ENCODE results near the gene MEF2B.

Gene MEF2B

DNA sequence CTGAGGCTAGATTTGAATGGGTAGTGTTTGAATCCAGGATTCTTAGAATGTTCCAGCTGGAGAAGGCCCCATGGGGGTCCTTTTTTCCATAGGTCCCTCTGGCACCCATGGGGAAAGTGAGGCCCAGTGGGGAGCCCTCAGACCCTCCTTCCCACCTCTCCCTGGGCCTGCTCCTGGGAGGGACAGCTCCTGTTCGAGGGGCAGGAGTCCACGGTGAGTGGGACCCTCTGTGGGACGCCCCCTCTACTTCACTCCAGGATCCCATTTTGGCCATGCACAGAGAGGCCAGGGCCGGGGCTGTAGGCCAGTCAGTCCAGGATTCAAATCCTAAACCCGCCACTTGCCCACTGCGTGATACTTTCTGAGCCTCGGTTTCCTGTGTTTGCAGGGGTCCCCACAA is 7.6 kb downstream of the MEF2B start:
- no peak overlapping the region for H2AFZ ChIP-seq (ENCODE audit: low read depth)
- no peaks in the 10 kb centered on the region for H3K4me1 ChIP-seq (ENCODE audit: low read depth, poor library complexity, severe bottlenecking)
- H3K36me3 ChIP-seq (ENCODE audit: insufficient read depth): no peaks in the 10 kb centered on the region
- H3K79me2 ChIP-seq (ENCODE audit: insufficient read depth, low read depth): no peaks in the 10 kb centered on the region
- H3K4me3 ChIP-seq (IDR thresholded peaks at IDR 0.05; ENCODE audit: insufficient read depth, low read depth, low read length): no peak overlapping the region
- no peaks in the 10 kb centered on the region for H4K20me1 ChIP-seq (ENCODE audit: insufficient read depth)
- no peak overlapping the region for H3K9ac ChIP-seq
- TF ChIP-seq CTCF (conservative IDR thresholded peaks at IDR 0.05; ENCODE audit: low read depth, low read length): no peak
- no peak overlapping the region for H3K4me2 ChIP-seq
- H3K27ac ChIP-seq: no peak overlapping the region
- no peaks in the 10 kb centered on the region for H3K27me3 ChIP-seq (ENCODE audit: insufficient read depth, low read depth)

GRCh38 chr19:19160461-19161035 is 9.5 kb downstream of the MEF2B start:
- Histone ChIP-seq H3K9ac (no peak overlapping the region), H3K36me3 (ENCODE audit: insufficient read depth) (no peaks in the 10 kb centered on the region), H2AFZ (ENCODE audit: low read depth) (no peak overlapping the region), H3K4me1 (ENCODE audit: low read depth, poor library complexity, severe bottlenecking) (no peaks in the 10 kb centered on the region), H3K27ac (no peak overlapping the region), H3K4me3 (IDR thresholded peaks at IDR 0.05; ENCODE audit: insufficient read depth, low read depth, low read length) (no peak overlapping the region), H4K20me1 (ENCODE audit: insufficient read depth) (no peaks in the 10 kb centered on the region), H3K27me3 (ENCODE audit: insufficient read depth, low read depth) (no peaks in the 10 kb centered on the region), H3K79me2 (ENCODE audit: insufficient read depth, low read depth) (no peaks in the 10 kb centered on the region), H3K4me2 (no peak overlapping the region)
- TF ChIP-seq CTCF (conservative IDR thresholded peaks at IDR 0.05; ENCODE audit: low read depth, low read length): no peak

DNA sequence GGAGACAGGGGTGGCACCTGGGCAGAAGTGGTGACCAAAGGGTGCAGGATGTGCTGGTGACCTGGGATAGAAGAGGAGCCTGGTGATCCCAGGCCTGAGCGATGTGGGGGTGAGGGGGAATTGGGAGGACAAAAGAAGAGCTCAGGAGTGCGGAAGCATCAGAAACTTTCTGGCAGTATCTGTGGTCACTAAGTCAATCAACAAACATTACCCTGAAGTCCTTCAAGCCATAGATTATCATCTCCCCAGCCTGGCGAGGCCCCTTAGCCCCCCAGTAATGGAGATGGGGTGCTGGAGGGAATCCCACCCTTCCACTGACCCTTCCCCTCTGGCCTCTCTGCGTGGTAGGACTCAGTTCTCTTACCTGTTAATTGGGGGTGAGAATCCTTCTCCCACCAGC is 10.5 kb downstream of the MEF2B start:
- no peak overlapping the region for H3K9ac ChIP-seq
- H4K20me1 ChIP-seq (ENCODE audit: insufficient read depth): no peaks in the 10 kb centered on the region
- no peaks in the 10 kb centered on the region for H3K36me3 ChIP-seq (ENCODE audit: insufficient read depth)
- TF ChIP-seq CTCF (conservative IDR thresholded peaks at IDR 0.05; ENCODE audit: low read depth, low read length): no peak
- no peak overlapping the region for H3K27ac ChIP-seq
- no peak overlapping the region for H2AFZ ChIP-seq (ENCODE audit: low read depth)
- H3K27me3 ChIP-seq (ENCODE audit: insufficient read depth, low read depth): no peaks in the 10 kb centered on the region
- no peak overlapping the region for H3K4me2 ChIP-seq
- no peaks in the 10 kb centered on the region for H3K4me1 ChIP-seq (ENCODE audit: low read depth, poor library complexity, severe bottlenecking)
- H3K79me2 ChIP-seq (ENCODE audit: insufficient read depth, low read depth): no peaks in the 10 kb centered on the region
- H3K4me3 ChIP-seq (IDR thresholded peaks at IDR 0.05; ENCODE audit: insufficient read depth, low read depth, low read length): no peak overlapping the region

- H3K4me1 ChIP-seq (ENCODE audit: low read depth, poor library complexity, severe bottlenecking): no peaks in the 10 kb centered on the region
- H3K9ac ChIP-seq: no peak overlapping the region
- H3K36me3 ChIP-seq (ENCODE audit: insufficient read depth): no peaks in the 10 kb centered on the region
- no peak overlapping the region for H2AFZ ChIP-seq (ENCODE audit: low read depth)
- no peaks in the 10 kb centered on the region for H3K79me2 ChIP-seq (ENCODE audit: insufficient read depth, low read depth)
- no peak for TF ChIP-seq CTCF (conservative IDR thresholded peaks at IDR 0.05; ENCODE audit: low read depth, low read length)
- no peak overlapping the region for H3K4me3 ChIP-seq (IDR thresholded peaks at IDR 0.05; ENCODE audit: insufficient read depth, low read depth, low read length)
- no peaks in the 10 kb centered on the region for H4K20me1 ChIP-seq (ENCODE audit: insufficient read depth)
- no peak overlapping the region for H3K4me2 ChIP-seq
- no peak overlapping the region for H3K27ac ChIP-seq
- no peaks in the 10 kb centered on the region for H3K27me3 ChIP-seq (ENCODE audit: insufficient read depth, low read depth)
These were observed 12.3 kb downstream of the MEF2B start for GRCh38 chr19:19157808-19158207.

Data from KMS-11 (cell line).